K562 (cell line): ENCODE data around the gene RPL27. TPM values are rescaled to one million over a fixed set of nuclear protein-coding genes. Genes with fewer than 3 reads are reported as not detected.
A peak's percentile ranks its signal among the peaks of the same experiment; 100 is the strongest.

Experiments
- BMI1 ChIP-seq: fragments of 150-350 bp; IDR thresholded peaks from 2 replicates; pipeline ENCODE4 v1.6.1; 2014; ENCODE audit warnings: low read length
- EWSR1 ChIP-seq: fragments of 450-650 bp; IDR thresholded peaks from 2 replicates; pipeline ENCODE4 v1.6.1; 2018; ENCODE audit warnings: borderline replicate concordance, mild to moderate bottlenecking, low read depth, moderate library complexity; ENCODE audit not compliant: partially characterized antibody
- NFXL1 ChIP-seq: fragments of 450-650 bp; formaldehyde crosslinking; IDR thresholded peaks from 2 replicates; pipeline ENCODE4 v1.4.0; 2021; ENCODE audit warnings: mild to moderate bottlenecking
- PHB2 ChIP-seq: fragments of 450-650 bp; IDR thresholded peaks from 2 replicates; pipeline ENCODE4 v1.6.1; 2017; ENCODE audit warnings: low read depth
- RFX1 ChIP-seq: fragments of 450-650 bp; IDR thresholded peaks from 2 replicates; pipeline ENCODE4 v1.6.1; 2016; ENCODE audit warnings: mild to moderate bottlenecking, moderate library complexity
- ZNF436 ChIP-seq: fragments of 250-450, 450-650 bp; sonication (Bioruptor Pico); formaldehyde crosslinking; IDR thresholded peaks from 2 replicates; pipeline ENCODE4 v1.7.0; 2020; ENCODE audit warnings: mild to moderate bottlenecking
- polyA plus RNA-seq, 8 experiments: library from polyadenylated mRNA; depleted of rRNA in 4 of 8; stranded (reverse) in 5 of 8; unstranded in 3 of 8; fragments of >200 nt; fragmentation: Nextera tagmentation in 2 of 8; fragmentation: Illumina TruSeq in 1 of 8; extraction: Ambion mirVana in 2 of 8; extraction: Trizol in 1 of 8; gene quantifications; 2 replicates each; pipeline versions ENCODE4 v1.2.1 to v1.2.3, GENCODE V29; 2011 to 2014; ENCODE audit warnings: inconsistent platforms in 1 of 8, missing spikeins in 1 of 8
- total RNA-seq, 7 experiments: library from RNA; depleted of rRNA in 6 of 7; stranded (reverse); fragments of >200 nt in 6 of 7; fragmentation: Illumina TruSeq in 2 of 7; extraction: Trizol in 2 of 7; gene quantifications; 2 replicates each; pipeline versions ENCODE4 v1.2.1 to v1.2.3, GENCODE V29; 2011 to 2021; ENCODE audit warnings: low replicate concordance in 1 of 7
- TF ChIP-seq, protein P1 (sequence below): fragments of 250-450 bp; sonication (Bioruptor Pico); IDR thresholded peaks from 2 replicates; pipeline ENCODE4 v1.9.0; 2021; ENCODE audit warnings: mild to moderate bottlenecking, inconsistent platforms
- TF ChIP-seq, protein P2 (sequence below), 2 experiments: IDR thresholded peaks in 1 of 2; conservative IDR thresholded peaks in 1 of 2; 2 replicates each; pipeline ENCODE4 v1.6.1; 2016; ENCODE audit warnings: low read depth in 2 of 2, mild to moderate bottlenecking in 1 of 2, missing compliant biosample characterization in 1 of 2, missing genetic modification characterization in 1 of 2, moderate library complexity in 1 of 2

RPL27 gene
- total and polyA plus RNA-seq, 9 of the 15 experiments (the other 6 are each of a cell fraction or from before 2014, with no cell fraction given): 1,539 to 6,155 (median 3,710) TPM

DNA sequence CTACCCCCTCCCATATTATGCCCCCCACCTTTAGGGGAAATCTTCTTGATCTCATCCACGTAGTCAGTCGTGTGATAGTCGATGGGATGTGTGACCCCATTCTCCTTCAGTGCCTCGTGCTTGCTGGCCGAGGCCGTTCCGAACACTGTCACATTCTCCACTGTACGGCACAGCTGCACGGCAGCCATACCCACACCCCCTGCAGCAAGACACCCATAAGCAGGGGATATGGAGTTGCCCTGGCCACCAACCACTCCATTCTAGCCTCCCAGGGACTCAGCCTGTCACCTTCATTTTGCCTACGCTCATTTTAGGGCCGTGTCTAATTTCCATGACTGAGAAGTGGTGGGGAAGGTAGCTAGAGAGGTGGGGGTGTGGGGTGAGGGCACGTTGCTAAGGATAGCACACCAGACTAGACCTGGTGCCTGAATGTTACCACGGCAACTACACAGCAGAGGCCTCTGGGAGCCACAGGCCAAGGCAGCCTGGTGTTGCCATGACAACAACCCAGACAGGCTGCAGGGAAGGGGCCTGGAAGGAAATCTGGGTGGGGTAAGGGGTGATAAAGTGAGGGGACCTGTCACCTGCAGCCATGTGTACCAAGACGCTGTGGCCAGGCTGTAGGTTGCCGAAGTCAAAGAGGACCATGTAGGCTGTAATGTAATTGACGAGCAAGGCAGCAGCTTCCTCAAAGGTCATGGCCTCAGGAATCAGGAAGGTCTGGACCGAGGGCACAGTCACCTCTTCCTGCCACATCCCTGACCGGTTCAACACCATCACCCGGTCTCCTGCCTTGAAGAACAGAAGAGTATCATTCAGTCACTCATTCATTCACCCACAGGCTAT is 20.0 kb downstream of the RPL27 start (continued):
- TF ChIP-seq, protein P1, sequence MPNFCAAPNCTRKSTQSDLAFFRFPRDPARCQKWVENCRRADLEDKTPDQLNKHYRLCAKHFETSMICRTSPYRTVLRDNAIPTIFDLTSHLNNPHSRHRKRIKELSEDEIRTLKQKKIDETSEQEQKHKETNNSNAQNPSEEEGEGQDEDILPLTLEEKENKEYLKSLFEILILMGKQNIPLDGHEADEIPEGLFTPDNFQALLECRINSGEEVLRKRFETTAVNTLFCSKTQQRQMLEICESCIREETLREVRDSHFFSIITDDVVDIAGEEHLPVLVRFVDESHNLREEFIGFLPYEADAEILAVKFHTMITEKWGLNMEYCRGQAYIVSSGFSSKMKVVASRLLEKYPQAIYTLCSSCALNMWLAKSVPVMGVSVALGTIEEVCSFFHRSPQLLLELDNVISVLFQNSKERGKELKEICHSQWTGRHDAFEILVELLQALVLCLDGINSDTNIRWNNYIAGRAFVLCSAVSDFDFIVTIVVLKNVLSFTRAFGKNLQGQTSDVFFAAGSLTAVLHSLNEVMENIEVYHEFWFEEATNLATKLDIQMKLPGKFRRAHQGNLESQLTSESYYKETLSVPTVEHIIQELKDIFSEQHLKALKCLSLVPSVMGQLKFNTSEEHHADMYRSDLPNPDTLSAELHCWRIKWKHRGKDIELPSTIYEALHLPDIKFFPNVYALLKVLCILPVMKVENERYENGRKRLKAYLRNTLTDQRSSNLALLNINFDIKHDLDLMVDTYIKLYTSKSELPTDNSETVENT (CRISPR knock-in tag): no peak
- TF ChIP-seq BMI1 (peak; percentile 48; the same call in 1 of the 2 replicates), EWSR1 (no peak), RFX1 (peak; percentile 95), NFXL1 (CRISPR knock-in tag) (no peak), ZNF436 (no peak), PHB2 (no peak)
- TF ChIP-seq, protein P2, sequence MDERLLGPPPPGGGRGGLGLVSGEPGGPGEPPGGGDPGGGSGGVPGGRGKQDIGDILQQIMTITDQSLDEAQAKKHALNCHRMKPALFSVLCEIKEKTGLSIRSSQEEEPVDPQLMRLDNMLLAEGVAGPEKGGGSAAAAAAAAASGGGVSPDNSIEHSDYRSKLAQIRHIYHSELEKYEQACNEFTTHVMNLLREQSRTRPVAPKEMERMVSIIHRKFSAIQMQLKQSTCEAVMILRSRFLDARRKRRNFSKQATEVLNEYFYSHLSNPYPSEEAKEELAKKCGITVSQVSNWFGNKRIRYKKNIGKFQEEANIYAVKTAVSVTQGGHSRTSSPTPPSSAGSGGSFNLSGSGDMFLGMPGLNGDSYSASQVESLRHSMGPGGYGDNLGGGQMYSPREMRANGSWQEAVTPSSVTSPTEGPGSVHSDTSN (CRISPR knock-in tag; IDR thresholded peaks at IDR 0.05; ENCODE audit: low read depth): no peak
- TF ChIP-seq, protein P2 (tag; conservative IDR thresholded peaks at IDR 0.05; ENCODE audit: low read depth): no peak
